HG03558 (cell line): ENCODE data around the gene GOLGA6D.
"Not testable (repeated sequence)": the region's sequence is repeated elsewhere in the genome, so short reads cannot be mapped to it uniquely, and the experiment has no call there.

Source experiments
- ATAC-seq: cut with Tn5 transposase; IDR thresholded peaks from one replicate; pipeline ENCODE4 v1.9.1; 2021; ENCODE audit warnings: moderate number of reproducible peaks; ENCODE audit not compliant: unreplicated experiment; ENCODE audit errors: extremely low read depth

The GOLGA6D gene

DNA sequence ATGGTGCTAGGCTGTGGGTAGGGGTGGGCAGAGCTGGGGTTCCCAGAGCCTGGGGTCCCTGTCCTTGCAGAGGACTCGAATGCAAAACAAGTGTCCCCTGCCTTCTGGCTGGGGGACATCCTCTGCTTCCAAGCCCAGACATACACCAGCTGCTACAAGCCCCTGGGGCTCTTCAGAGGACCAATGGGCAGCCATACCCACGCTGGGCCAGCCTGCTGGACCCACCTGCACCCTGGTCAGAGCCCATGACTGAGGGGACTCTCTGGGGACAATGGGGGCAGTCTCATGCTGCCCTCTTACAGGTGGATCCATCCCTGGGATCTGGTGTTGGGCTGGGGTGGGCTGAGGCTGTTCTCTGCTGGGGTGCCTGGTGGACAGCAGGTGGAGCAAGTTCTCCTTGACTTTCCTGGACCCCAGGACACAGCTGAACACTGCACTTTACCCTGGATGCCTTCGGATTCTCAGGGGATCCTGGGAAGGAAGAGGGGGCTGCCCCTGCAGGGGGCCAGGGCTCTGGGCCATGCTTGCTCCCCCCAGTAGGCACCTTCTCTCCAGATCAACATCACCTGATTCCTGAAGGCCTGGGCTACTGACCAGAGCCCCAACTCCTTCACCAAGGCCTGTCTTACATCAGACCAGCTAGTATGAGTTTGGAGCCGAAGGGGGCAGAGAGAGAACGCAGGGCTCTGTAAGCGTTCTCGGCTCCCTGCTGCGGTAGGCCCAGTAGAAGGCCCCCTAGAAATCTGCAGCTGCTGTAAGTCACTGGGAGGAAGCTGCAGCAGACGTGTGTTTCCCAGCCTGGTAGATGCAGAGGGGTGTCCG lies 46.1 kb downstream of the GOLGA6D start:
- ATAC-seq = no peak

DNA sequence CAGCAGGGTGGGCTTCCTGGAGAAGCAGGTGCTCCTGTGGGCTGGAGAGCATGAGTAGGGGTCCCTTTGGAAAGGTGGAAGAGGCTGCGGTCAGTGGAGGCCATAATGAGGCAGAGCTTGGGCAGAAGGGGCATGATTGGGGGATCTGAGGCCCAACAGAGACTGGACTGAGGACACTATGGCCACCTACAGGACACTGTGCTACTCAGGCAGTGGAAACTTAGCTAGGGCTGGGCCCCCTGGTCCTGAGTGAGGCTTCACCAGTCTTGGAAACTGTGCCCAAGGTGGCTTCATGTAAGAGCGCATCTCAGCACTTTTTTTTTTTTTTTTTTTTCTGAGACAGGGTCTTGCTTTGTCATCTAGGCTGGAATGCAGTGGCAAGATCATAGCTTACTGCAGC lies 46.9 kb downstream of the GOLGA6D start:
- no peak for ATAC-seq

DNA sequence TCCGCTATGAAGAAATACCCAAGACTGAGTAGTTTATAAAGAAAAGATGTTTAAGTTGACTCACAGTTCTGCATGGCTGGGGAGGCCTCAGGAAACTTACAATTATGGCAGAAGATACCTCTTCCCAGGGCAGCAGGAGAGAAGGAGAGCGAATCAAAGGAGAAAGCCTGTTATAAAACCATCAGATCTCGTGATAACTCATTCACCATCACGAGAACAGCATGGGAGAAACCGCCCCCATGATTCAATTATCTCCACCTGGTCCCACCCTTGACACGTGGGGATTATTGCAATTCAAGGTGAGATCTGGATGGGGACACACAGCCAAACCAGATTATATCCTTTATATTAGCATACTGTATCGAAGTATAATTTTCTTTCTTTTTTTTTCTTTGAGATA lies 49.5 kb downstream of the GOLGA6D start:
- ATAC-seq = not testable (repeated sequence)

DNA sequence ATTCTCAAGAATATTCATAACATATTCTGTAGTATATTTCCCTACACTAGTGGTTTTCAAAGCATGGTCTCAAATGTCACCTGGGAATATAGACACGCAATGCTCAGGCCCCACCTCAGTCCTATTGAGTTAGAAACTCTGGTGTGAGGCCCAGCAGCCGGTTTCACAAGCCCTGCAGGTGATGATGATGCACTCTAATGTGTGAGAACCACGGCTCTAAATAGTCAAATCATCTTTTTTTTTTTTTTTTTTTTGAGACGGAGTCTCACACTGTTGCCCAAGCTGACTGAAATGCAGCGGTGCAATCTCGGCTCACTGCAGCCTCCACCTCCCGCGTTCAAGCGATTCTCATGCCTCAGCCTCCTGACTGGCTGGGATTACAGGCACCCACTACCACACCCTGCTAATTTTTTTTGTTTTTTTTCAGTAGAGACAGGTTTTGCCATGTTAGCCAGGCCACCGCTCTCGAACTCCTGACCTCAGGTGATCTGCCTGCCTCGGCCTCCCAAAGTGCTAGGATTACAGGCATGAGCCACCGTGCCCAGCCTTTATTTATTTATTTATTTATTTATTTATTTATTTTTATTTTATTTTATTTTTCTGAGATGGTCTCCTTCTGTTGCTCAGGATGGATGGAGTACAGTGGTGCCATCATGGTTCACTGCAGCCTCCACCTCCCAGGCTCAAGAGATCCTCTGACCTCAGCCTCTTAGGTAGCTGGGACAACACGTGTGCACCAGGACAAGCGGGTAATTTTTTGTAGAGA lies 51.2 kb downstream of the GOLGA6D start:
- not testable (repeated sequence) for ATAC-seq

DNA sequence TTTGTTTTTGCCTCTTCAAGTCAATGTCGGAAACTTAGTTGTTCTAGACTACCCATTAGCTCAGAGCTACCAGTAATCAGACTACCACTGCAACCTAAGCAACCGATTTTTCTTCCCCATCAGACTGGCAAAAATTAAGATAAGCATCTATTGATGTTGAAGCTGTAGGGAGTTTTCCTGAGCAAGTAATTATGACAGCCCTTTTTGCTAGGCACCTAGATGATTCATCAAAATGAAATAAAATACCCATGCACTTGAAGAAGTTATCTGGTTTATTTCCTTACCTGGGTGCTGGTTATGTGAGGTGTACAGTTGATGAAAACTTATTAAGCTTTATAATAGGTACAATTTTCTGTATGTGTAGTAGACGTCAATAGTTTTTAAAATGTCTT lies 52.7 kb downstream of the GOLGA6D start:
- no peak for ATAC-seq

DNA sequence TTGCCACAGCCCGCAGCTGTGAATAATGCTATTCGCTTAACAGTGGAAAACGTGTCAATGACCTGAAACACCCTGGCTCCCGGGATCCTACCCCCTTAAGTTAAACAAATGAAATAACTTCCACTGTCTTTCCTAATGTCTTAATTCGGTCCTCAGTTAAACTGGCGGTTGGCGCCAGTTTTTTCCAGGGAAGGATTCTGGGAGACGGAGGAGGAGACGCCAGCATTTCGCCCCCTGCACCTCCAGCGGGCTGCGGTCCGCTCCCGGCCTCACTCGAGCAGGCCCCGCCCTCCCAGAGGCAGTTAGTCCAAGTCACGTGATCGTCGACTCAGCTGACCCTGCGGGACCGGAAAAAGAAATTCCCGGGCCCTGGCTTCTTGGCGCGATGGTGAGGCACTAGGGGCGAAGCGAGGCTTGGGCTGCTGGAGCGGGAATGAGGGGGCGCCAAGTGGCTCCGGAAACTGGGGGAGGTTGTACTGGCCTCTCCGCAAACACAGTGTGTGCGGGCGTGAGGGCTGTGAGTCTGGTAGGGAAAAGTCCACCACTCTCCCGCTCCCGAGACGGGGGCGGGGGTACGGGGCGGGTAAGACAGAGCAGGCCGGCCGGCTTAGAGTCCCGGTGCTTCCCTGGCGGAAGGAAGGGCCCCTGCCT lies 53.2 kb downstream of the GOLGA6D start, which contains the start of gene COMMD4:
Gene COMMD4, plus strand, starts transcription at position 359 of the 651 bp plus-strand sequence. Its CDS starts 27 bp downstream, at position 386.
- no peak for ATAC-seq

DNA sequence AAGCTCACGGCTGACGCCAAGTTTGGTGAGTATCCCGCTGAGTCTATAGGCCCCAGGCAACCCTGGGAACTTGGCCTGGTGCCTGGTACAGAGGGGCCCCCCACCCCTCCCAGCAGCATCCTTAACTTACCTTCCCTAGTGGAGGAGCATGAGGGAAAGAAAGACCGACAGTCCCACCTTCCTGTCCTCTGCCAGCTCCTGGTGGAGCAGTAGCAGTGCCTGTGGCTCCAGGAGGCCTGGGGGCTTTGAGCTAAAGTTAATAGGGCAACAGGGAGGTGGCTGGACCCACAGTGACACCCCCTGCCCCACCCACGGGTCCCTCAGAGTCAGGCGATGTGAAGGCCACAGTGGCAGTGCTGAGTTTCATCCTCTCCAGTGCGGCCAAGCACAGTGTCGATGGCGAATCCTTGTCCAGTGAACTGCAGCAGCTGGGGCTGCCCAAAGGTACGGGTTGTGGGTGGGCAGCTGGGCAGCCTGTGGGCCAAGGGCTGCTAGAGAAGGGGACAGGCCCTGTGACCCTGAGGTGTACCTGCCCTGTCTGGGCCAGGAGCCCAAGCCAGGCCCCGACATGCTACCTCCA lies 56.1 kb downstream of the GOLGA6D start:
- ATAC-seq = no peak

DNA sequence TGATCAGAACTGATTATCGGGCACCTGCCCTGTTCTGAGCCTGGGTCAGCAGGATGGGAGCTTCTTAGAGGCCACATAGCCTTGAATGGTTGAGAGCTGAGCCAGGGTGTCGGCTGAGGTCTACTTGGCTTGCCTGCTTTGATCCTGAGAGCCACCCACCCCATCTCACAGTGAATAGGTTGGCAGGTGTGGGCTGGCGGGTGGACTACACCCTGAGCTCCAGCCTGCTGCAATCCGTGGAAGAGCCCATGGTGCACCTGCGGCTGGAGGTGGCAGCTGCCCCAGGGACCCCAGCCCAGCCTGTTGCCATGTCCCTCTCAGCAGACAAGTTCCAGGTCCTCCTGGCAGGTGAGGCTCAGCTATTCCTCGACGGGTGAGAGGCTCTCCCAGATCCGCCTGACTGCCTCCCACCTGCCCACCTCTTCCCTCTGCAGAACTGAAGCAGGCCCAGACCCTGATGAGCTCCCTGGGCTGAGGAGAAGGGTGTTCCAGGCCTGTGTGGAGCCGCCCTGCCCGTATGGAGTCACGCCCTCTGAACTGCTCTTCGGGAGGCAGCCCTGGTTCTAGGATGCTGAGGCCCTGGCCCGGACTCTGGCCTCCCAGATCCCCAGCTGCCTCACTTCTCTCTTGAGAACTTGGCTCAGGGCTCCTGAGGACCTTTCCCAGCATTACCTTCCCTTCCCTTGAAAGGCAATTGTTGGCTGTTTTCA lies 57.1 kb downstream of the GOLGA6D start:
- ATAC-seq = no peak

DNA sequence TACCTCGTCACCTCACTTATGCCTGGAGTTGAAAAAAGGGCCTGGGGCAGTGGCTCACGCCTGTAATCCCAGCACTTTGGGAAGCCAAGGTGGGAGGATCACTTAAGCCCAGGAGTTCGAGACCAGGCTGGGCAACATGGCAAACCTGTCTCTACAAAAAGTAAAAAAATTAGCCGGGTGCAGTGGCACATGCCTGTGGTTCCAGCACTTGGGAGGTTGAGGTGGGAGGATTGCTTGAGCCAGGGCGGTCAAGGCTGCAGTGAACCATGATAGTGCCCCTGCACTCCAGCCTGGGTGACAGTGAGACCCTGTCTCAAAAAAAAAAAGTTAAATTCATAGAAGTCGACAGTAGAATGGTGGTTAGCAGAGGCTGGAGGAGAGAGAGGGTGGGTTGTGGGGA lies 59.6 kb downstream of the GOLGA6D start:
- ATAC-seq = no peak

DNA sequence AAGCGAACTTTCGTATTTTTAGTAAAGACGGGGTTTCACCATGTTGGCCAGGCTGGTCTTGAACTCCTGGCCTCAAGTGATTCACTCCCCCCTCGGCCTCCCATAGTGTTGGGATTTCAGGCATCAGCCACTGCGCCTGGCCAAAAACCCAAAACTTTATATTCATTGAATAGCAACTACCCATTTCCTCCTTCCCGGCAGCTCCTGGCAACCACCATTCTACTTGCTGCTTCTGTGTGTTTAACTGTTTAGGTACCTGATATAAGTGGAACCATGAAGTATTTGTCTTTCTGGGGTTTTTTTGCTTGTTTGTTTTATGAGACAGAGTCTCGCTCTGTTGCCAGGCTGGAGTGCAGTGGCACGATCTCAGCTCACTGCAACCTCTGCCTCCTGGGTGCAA lies 61.3 kb downstream of the GOLGA6D start:
- ATAC-seq = not testable (repeated sequence)
